Measurements from ENCODE around the gene GALNT18.

GRCh38 chr11:11483627-11484026, 138.2 kb downstream of the GALNT18 start:
- no peak for TF ChIP-seq CTCF (IDR thresholded peaks at IDR 0.05)
- TF ChIP-seq POLR2A (IDR thresholded peaks at IDR 0.05): no peak

Measured in ovary (tissue), 3 donors.